ENCODE measurements around the gene NCS1.

DNA sequence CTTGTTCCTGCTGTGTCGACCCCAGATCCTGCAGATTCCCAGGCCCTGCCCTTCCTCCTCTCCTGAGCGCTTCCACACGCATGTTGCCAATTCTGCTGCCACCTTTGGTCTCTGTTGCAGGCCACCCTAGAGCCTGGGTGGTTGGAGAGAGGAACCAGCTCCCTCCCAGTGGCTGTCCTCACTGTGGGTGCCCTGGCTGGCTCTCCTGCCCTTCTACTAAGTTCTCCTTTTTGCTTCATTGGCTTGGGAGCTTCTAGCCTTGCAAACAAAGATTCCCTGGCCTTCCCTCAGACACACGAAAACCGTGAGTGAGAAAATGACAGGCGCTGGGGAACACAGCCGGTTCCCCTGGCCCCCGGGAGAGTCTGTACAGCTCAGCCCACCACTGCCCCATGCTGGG is 14.2 kb upstream of the NCS1 start:
- TF ChIP-seq, protein P1, sequence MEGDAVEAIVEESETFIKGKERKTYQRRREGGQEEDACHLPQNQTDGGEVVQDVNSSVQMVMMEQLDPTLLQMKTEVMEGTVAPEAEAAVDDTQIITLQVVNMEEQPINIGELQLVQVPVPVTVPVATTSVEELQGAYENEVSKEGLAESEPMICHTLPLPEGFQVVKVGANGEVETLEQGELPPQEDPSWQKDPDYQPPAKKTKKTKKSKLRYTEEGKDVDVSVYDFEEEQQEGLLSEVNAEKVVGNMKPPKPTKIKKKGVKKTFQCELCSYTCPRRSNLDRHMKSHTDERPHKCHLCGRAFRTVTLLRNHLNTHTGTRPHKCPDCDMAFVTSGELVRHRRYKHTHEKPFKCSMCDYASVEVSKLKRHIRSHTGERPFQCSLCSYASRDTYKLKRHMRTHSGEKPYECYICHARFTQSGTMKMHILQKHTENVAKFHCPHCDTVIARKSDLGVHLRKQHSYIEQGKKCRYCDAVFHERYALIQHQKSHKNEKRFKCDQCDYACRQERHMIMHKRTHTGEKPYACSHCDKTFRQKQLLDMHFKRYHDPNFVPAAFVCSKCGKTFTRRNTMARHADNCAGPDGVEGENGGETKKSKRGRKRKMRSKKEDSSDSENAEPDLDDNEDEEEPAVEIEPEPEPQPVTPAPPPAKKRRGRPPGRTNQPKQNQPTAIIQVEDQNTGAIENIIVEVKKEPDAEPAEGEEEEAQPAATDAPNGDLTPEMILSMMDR (conservative IDR thresholded peaks at IDR 0.05; ENCODE audit: low read length): no peak
- no peak for TF ChIP-seq EZH2phosphoT487 (IDR thresholded peaks at IDR 0.05; ENCODE audit: borderline replicate concordance)

All from Loucy (cell line).